Measurements from ENCODE around the gene TFG. TPM values are rescaled to one million over a fixed set of nuclear protein-coding genes. Genes with fewer than 3 reads are reported as not detected.
A peak's percentile ranks its signal among the peaks of the same experiment; 100 is the strongest.

Gene TFG
- total RNA-seq, 1 experiment from 2014 or later: 65.3 TPM

DNA sequence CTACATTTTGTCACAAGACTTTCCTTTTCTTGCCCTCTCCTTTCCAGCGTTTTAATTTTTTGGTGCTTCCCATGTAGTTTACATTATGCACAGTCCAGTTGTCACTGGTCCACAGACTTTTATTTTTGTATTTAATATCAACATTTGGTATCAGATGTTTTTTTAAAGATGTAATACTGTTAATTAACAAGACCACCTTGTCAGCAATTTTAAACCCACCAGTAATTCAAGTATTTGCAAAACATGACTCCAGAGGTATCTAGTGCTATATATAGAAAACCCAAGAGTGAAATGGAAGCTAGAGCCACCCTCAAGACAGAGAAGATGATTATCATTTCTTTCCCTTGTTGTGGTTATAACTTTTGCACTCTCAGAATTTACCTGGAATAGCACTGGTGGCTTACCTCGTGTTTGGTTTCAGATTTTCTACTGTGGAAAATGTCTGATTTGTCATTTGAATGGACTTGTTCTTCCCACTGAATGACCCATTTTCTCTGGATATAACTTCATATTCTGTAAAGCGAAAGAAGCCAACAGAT, 56.2 kb downstream of the TFG start:
- Histone ChIP-seq H4K20me1 (ENCODE audit: insufficient read depth, low read depth, low read length) (no peaks in the 10 kb centered on the region), H3K4me2 (ENCODE audit: low read depth, low read length, poor library complexity, severe bottlenecking) (no peak overlapping the region), H3K9me3 (ENCODE audit: low read length) (no peaks in the 10 kb centered on the region), H3K4me3 (ENCODE audit: low read length) (no peak overlapping the region), H3K79me2 (ENCODE audit: low read length) (no peaks in the 10 kb centered on the region), H3K9ac (ENCODE audit: low read length) (no peak overlapping the region), H3K9me2 (replicated peaks; ENCODE audit: insufficient read depth, low read length) (no peaks in the 10 kb centered on the region), H3K36me3 (ENCODE audit: insufficient read depth, low read length) (no peaks in the 10 kb centered on the region), H3K4me1 (ENCODE audit: low read length) (peaks cover 9% of the 10 kb centered on the region), H3K27me3 (ENCODE audit: low read length) (no peaks in the 10 kb centered on the region), H3K27ac (ENCODE audit: low read length) (no peak overlapping the region), H2AFZ (ENCODE audit: low read length) (no peak overlapping the region)
- no peak for DNase-seq

GRCh38 chr3:100766069-100766468, 56.8 kb downstream of the TFG start:
- Histone ChIP-seq H2AFZ (ENCODE audit: low read length) (no peak overlapping the region), H3K4me2 (ENCODE audit: low read depth, low read length, poor library complexity, severe bottlenecking) (no peak overlapping the region), H3K36me3 (ENCODE audit: insufficient read depth, low read length) (no peaks in the 10 kb centered on the region), H3K9me2 (replicated peaks; ENCODE audit: insufficient read depth, low read length) (no peaks in the 10 kb centered on the region), H3K9ac (ENCODE audit: low read length) (no peak overlapping the region), H4K20me1 (ENCODE audit: insufficient read depth, low read depth, low read length) (no peaks in the 10 kb centered on the region), H3K79me2 (ENCODE audit: low read length) (no peaks in the 10 kb centered on the region), H3K27me3 (ENCODE audit: low read length) (no peaks in the 10 kb centered on the region), H3K4me3 (ENCODE audit: low read length) (no peak overlapping the region), H3K4me1 (ENCODE audit: low read length) (peaks cover 5% of the 10 kb centered on the region), H3K9me3 (ENCODE audit: low read length) (no peaks in the 10 kb centered on the region), H3K27ac (ENCODE audit: low read length) (no peak overlapping the region)
- DNase-seq: no peak

GRCh38 chr3:100769693-100770092, 60.4 kb downstream of the TFG start:
- no peak overlapping the region for H3K27ac ChIP-seq (ENCODE audit: low read length)

GRCh38 chr3:100775226-100775625, 65.9 kb downstream of the TFG start:
- Histone ChIP-seq H3K9me2 (replicated peaks; ENCODE audit: insufficient read depth, low read length) (no peaks in the 10 kb centered on the region), H3K9me3 (ENCODE audit: low read length) (no peaks in the 10 kb centered on the region), H3K79me2 (ENCODE audit: low read length) (no peaks in the 10 kb centered on the region), H4K20me1 (ENCODE audit: insufficient read depth, low read depth, low read length) (no peaks in the 10 kb centered on the region), H3K27ac (ENCODE audit: low read length) (no peak overlapping the region), H3K4me2 (ENCODE audit: low read depth, low read length, poor library complexity, severe bottlenecking) (no peak overlapping the region), H3K9ac (ENCODE audit: low read length) (no peak overlapping the region), H3K4me1 (ENCODE audit: low read length) (no peaks in the 10 kb centered on the region), H3K4me3 (ENCODE audit: low read length) (no peak overlapping the region), H3K27me3 (ENCODE audit: low read length) (0 out of 2 replicates have a peak, but pooled peaks cover 3% of the 10 kb centered on the region), H2AFZ (ENCODE audit: low read length) (no peak overlapping the region), H3K36me3 (ENCODE audit: insufficient read depth, low read length) (no peaks in the 10 kb centered on the region)
- no peak for DNase-seq

More at GRCh38 chr3:100769693-100770092, 60.4 kb downstream of the TFG start:
- Histone ChIP-seq H3K9me2 (replicated peaks; ENCODE audit: insufficient read depth, low read length) (no peaks in the 10 kb centered on the region), H4K20me1 (ENCODE audit: insufficient read depth, low read depth, low read length) (no peaks in the 10 kb centered on the region), H3K9me3 (ENCODE audit: low read length) (no peaks in the 10 kb centered on the region), H3K79me2 (ENCODE audit: low read length) (no peaks in the 10 kb centered on the region), H3K36me3 (ENCODE audit: insufficient read depth, low read length) (no peaks in the 10 kb centered on the region), H3K9ac (ENCODE audit: low read length) (no peak overlapping the region), H2AFZ (ENCODE audit: low read length) (no peak overlapping the region), H3K4me1 (ENCODE audit: low read length) (no peaks in the 10 kb centered on the region), H3K27me3 (ENCODE audit: low read length) (0 out of 2 replicates have a peak, but pooled peaks cover 3% of the 10 kb centered on the region), H3K4me2 (ENCODE audit: low read depth, low read length, poor library complexity, severe bottlenecking) (no peak overlapping the region), H3K4me3 (ENCODE audit: low read length) (no peak overlapping the region)
- no peak for DNase-seq

DNA sequence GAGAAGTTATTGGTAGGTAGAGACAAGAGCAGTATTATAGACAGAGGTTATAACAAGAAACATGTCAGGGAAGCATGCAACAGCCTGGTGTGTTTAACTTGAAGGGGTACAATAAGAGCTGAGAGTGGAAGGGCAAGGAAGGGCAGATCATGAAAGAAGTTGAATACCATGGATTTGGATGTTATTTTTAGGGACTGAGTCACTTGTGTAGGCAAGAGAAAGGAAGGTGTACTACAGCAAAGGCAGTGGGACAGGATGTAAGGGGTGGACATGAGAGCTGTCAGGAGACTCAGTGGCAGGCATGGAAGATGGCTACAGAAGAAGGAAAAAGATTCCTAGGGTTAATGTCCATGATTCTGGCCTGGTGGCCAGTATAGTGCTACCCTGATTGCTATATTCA, 66.4 kb downstream of the TFG start:
- no peak overlapping the region for H3K9ac ChIP-seq (ENCODE audit: low read length)
- no peaks in the 10 kb centered on the region for H3K36me3 ChIP-seq (ENCODE audit: insufficient read depth, low read length)
- 0 out of 2 replicates have a peak, but pooled peaks cover 3% of the 10 kb centered on the region for H3K27me3 ChIP-seq (ENCODE audit: low read length)
- no peak overlapping the region for H2AFZ ChIP-seq (ENCODE audit: low read length)
- H3K9me3 ChIP-seq (ENCODE audit: low read length): no peaks in the 10 kb centered on the region
- DNase-seq: no peak
- H3K4me3 ChIP-seq (ENCODE audit: low read length): no peak overlapping the region
- H3K4me2 ChIP-seq (ENCODE audit: low read depth, low read length, poor library complexity, severe bottlenecking): no peak overlapping the region
- no peaks in the 10 kb centered on the region for H4K20me1 ChIP-seq (ENCODE audit: insufficient read depth, low read depth, low read length)
- no peaks in the 10 kb centered on the region for H3K9me2 ChIP-seq (replicated peaks; ENCODE audit: insufficient read depth, low read length)
- no peaks in the 10 kb centered on the region for H3K79me2 ChIP-seq (ENCODE audit: low read length)
- no peaks in the 10 kb centered on the region for H3K4me1 ChIP-seq (ENCODE audit: low read length)
- no peak overlapping the region for H3K27ac ChIP-seq (ENCODE audit: low read length)

GRCh38 chr3:100776097-100776729, 66.9 kb downstream of the TFG start:
- H3K79me2 ChIP-seq (ENCODE audit: low read length): no peaks in the 10 kb centered on the region
- no peak overlapping the region for H3K4me3 ChIP-seq (ENCODE audit: low read length)

GRCh38 chr3:100776746-100777145, 67.5 kb downstream of the TFG start:
- Histone ChIP-seq H3K4me2 (ENCODE audit: low read depth, low read length, poor library complexity, severe bottlenecking) (no peak overlapping the region), H3K79me2 (ENCODE audit: low read length) (no peaks in the 10 kb centered on the region), H3K4me3 (ENCODE audit: low read length) (no peak overlapping the region), H2AFZ (ENCODE audit: low read length) (no peak overlapping the region), H3K9me3 (ENCODE audit: low read length) (no peaks in the 10 kb centered on the region), H3K36me3 (ENCODE audit: insufficient read depth, low read length) (no peaks in the 10 kb centered on the region), H3K9ac (ENCODE audit: low read length) (no peak overlapping the region), H3K27ac (ENCODE audit: low read length) (no peak overlapping the region), H3K4me1 (ENCODE audit: low read length) (no peaks in the 10 kb centered on the region), H3K9me2 (replicated peaks; ENCODE audit: insufficient read depth, low read length) (no peaks in the 10 kb centered on the region), H4K20me1 (ENCODE audit: insufficient read depth, low read depth, low read length) (no peaks in the 10 kb centered on the region), H3K27me3 (ENCODE audit: low read length) (0 out of 2 replicates have a peak, but pooled peaks cover 3% of the 10 kb centered on the region)
- DNase-seq: peak; percentile 53

More at GRCh38 chr3:100776097-100776729, 66.9 kb downstream of the TFG start:
- H3K9ac ChIP-seq (ENCODE audit: low read length): no peak overlapping the region
- no peak overlapping the region for H3K27ac ChIP-seq (ENCODE audit: low read length)
- H2AFZ ChIP-seq (ENCODE audit: low read length): no peak overlapping the region
- no peak for DNase-seq
- no peaks in the 10 kb centered on the region for H3K36me3 ChIP-seq (ENCODE audit: insufficient read depth, low read length)
- no peaks in the 10 kb centered on the region for H4K20me1 ChIP-seq (ENCODE audit: insufficient read depth, low read depth, low read length)
- no peaks in the 10 kb centered on the region for H3K9me2 ChIP-seq (replicated peaks; ENCODE audit: insufficient read depth, low read length)
- no peak overlapping the region for H3K4me2 ChIP-seq (ENCODE audit: low read depth, low read length, poor library complexity, severe bottlenecking)
- H3K4me1 ChIP-seq (ENCODE audit: low read length): no peaks in the 10 kb centered on the region
- 0 out of 2 replicates have a peak, but pooled peaks cover 3% of the 10 kb centered on the region for H3K27me3 ChIP-seq (ENCODE audit: low read length)
- H3K9me3 ChIP-seq (ENCODE audit: low read length): no peaks in the 10 kb centered on the region

- Histone ChIP-seq H3K9me2 (replicated peaks; ENCODE audit: insufficient read depth, low read length) (no peaks in the 10 kb centered on the region), H3K9ac (ENCODE audit: low read length) (no peak overlapping the region), H3K27ac (ENCODE audit: low read length) (no peak overlapping the region), H3K9me3 (ENCODE audit: low read length) (no peaks in the 10 kb centered on the region), H3K4me1 (ENCODE audit: low read length) (no peaks in the 10 kb centered on the region), H3K4me2 (ENCODE audit: low read depth, low read length, poor library complexity, severe bottlenecking) (no peak overlapping the region), H2AFZ (ENCODE audit: low read length) (no peak overlapping the region), H3K36me3 (ENCODE audit: insufficient read depth, low read length) (no peaks in the 10 kb centered on the region), H4K20me1 (ENCODE audit: insufficient read depth, low read depth, low read length) (no peaks in the 10 kb centered on the region), H3K27me3 (ENCODE audit: low read length) (0 out of 2 replicates have a peak, but pooled peaks cover 3% of the 10 kb centered on the region), H3K79me2 (ENCODE audit: low read length) (no peaks in the 10 kb centered on the region), H3K4me3 (ENCODE audit: low read length) (no peak overlapping the region)
- no peak for DNase-seq
Measured at GRCh38 chr3:100777271-100777670, 68.0 kb downstream of the TFG start.

All from Karpas-422 (cell line).